HG02840 (cell line): ENCODE results near the gene SYTL3.
"Not testable (repeated sequence)": the region's sequence is repeated elsewhere in the genome, so short reads cannot be mapped to it uniquely, and the experiment has no call there.

Experiments used
- ATAC-seq: cut with Tn5 transposase; IDR thresholded peaks from one replicate; pipeline ENCODE4 v1.9.1; 2021; ENCODE audit warnings: mild to moderate bottlenecking, moderate library complexity, moderate number of reproducible peaks; ENCODE audit not compliant: unreplicated experiment, low FRiP score

SYTL3 gene

GRCh38 chr6:158784505-158784904 lies 134.7 kb downstream of the SYTL3 start:
- ATAC-seq, result no peak

- ATAC-seq, result no peak
These were observed 135.2 kb downstream of the SYTL3 start for GRCh38 chr6:158785036-158785435.

- no peak for ATAC-seq
These were observed 136.9 kb downstream of the SYTL3 start for GRCh38 chr6:158786645-158787304.

GRCh38 chr6:158787395-158787794 lies 137.5 kb downstream of the SYTL3 start:
- ATAC-seq, result no peak

- ATAC-seq, result no peak
These were observed 139.5 kb downstream of the SYTL3 start for GRCh38 chr6:158789115-158789917.

GRCh38 chr6:158791274-158791855 lies 141.5 kb downstream of the SYTL3 start:
- ATAC-seq, result no peak

- ATAC-seq, result not testable (repeated sequence)
These were observed 142.7 kb downstream of the SYTL3 start for GRCh38 chr6:158792505-158792904.

- ATAC-seq, result peak; percentile 65
These were observed 143.6 kb downstream of the SYTL3 start for GRCh38 chr6:158793432-158793831.

GRCh38 chr6:158795516-158795915 lies 145.7 kb downstream of the SYTL3 start:
- ATAC-seq, result no peak

- no peak for ATAC-seq
These were observed 146.5 kb downstream of the SYTL3 start for GRCh38 chr6:158796353-158796752.

GRCh38 chr6:158797331-158798310 lies 147.8 kb downstream of the SYTL3 start:
- no peak for ATAC-seq

- no peak for ATAC-seq
These were observed 148.5 kb downstream of the SYTL3 start for GRCh38 chr6:158798311-158798710.

- no peak for ATAC-seq
These were observed 149.4 kb downstream of the SYTL3 start for GRCh38 chr6:158799051-158799792.

- no peak for ATAC-seq
These were observed 151.9 kb downstream of the SYTL3 start for GRCh38 chr6:158801655-158802294.

GRCh38 chr6:158803733-158804143 lies 153.9 kb downstream of the SYTL3 start:
- no peak for ATAC-seq

GRCh38 chr6:158804207-158804606 lies 154.4 kb downstream of the SYTL3 start:
- ATAC-seq, result no peak

- ATAC-seq, result no peak
These were observed 156.0 kb downstream of the SYTL3 start for GRCh38 chr6:158805698-158806377.

GRCh38 chr6:158807515-158808441 lies 157.9 kb downstream of the SYTL3 start:
- ATAC-seq, result no peak
